Panc1 (cell line): Measurements from ENCODE around the gene CATSPERE. TPM values are rescaled to one million over a fixed set of nuclear protein-coding genes. Genes with fewer than 3 reads are reported as not detected.

ENCODE experiments used
- ATAC-seq: fragments of 200-7000 bp; cut with Tn5 transposase; 2 replicates; pipeline ENCODE4 v1.9.1; 2020; ENCODE audit warnings: mild to moderate bottlenecking, moderate library complexity
- BruUV-seq: library from RNA; stranded (reverse); fragments of 400-500 nt; replicated peaks from 2 replicates; lab custom pipeline; 2021; lab: Mats Ljungman, UMichigan
- CTCF ChIA-PET: fragments of 300-600 bp; sonication (Branson Sonifier 250); formaldehyde crosslinking; loops from one replicate; lab custom pipeline; 2022; ENCODE audit warnings: antibody characterized with exemption; lab: Charles Lee
- POLR2A ChIA-PET: fragments of 300-600 bp; sonication (Branson Sonifier 250); formaldehyde crosslinking; loops from one replicate; lab custom pipeline; 2022; ENCODE audit warnings: antibody characterized with exemption; lab: Charles Lee
- DNase-seq: peaks from one replicate; pipeline ENCODE4 v3.0.0-alpha.2; 2010; ENCODE audit warnings: low read depth, low spot score
- H3K27ac ChIP-seq: 2 replicates; pipeline ENCODE4 v1.5.1; 2011; ENCODE audit warnings: mild to moderate bottlenecking, low read length, inconsistent platforms
- H3K27me3 ChIP-seq: fragments of 200-500 bp; sonication (Bioruptor generic); 2 replicates; pipeline ENCODE4 v1.6.0; 2014; ENCODE audit warnings: low read length, inconsistent platforms; ENCODE audit not compliant: control insufficient read depth, insufficient read depth
- H3K36me3 ChIP-seq: fragments of 200-500 bp; sonication (Bioruptor generic); 2 replicates; pipeline ENCODE4 v1.5.1; 2014; ENCODE audit warnings: inconsistent platforms, mild to moderate bottlenecking, low read length, moderate library complexity; ENCODE audit not compliant: control insufficient read depth, insufficient read depth
- H3K4me1 ChIP-seq: 2 replicates; pipeline ENCODE4 v1.5.1; 2011; ENCODE audit warnings: inconsistent platforms, mild to moderate bottlenecking, low read length, moderate library complexity; ENCODE audit not compliant: control insufficient read depth, insufficient read depth
- H3K4me3 ChIP-seq, 2 experiments: 2 replicates each; pipeline ENCODE4 v1.5.1; 2011 to 2012; ENCODE audit warnings: low read depth in 2 of 2, low read length in 2 of 2, mild to moderate bottlenecking in 2 of 2, inconsistent platforms in 1 of 2, moderate library complexity in 1 of 2
- H3K9me3 ChIP-seq: fragments of 200-500 bp; sonication (Bioruptor generic); 2 replicates; pipeline ENCODE4 v1.5.1; 2014; ENCODE audit warnings: low read depth, mild to moderate bottlenecking, inconsistent platforms, low read length, moderate library complexity; ENCODE audit not compliant: control insufficient read depth, insufficient read depth
- CTCF ChIP-seq: fragments of 450-650 bp; IDR thresholded peaks from 2 replicates; pipeline ENCODE4 v1.5.1; 2017; ENCODE audit warnings: mild to moderate bottlenecking
- POLR2AphosphoS5 ChIP-seq: IDR thresholded peaks from 2 replicates; pipeline ENCODE4 v1.6.1; 2012; ENCODE audit warnings: mild to moderate bottlenecking, low read depth, low read length, moderate library complexity
- REST ChIP-seq, 2 experiments: IDR thresholded peaks; 2 replicates each; pipeline ENCODE4 v1.6.1; 2011 to 2012; ENCODE audit warnings: low read depth in 2 of 2, control low read depth in 1 of 2, low read length in 1 of 2, mild to moderate bottlenecking in 1 of 2, moderate library complexity in 1 of 2; ENCODE audit not compliant: insufficient read depth in 1 of 2
- SIN3A ChIP-seq: IDR thresholded peaks from 2 replicates; pipeline ENCODE4 v1.6.1; 2012; ENCODE audit warnings: low read depth, mild to moderate bottlenecking, low read length, moderate library complexity, borderline replicate concordance; ENCODE audit not compliant: insufficient read depth
- TCF7L2 ChIP-seq: IDR thresholded peaks from 2 replicates; pipeline ENCODE4 v1.6.1; 2011; ENCODE audit warnings: mild to moderate bottlenecking, low read depth, low read length, inconsistent platforms
- in situ Hi-C: cut with HindIII; loops from 2 replicates; pipeline ENCODE4 v1.10.0; 2016; ENCODE audit warnings: low sequenced_read_pairs, low pct_unique_long_range_greater_than_20kb
- intact Hi-C: fragments of 100-400 bp; cut with micrococcal nuclease; formaldehyde crosslinking; loops from one replicate; pipeline ENCODE4 v1.10.0; 2022; ENCODE audit not compliant: unreplicated experiment
- total RNA-seq: library from RNA; stranded (reverse); gene quantifications from one replicate; pipeline ENCODE4 v1.2.1, GENCODE V29; 2021; ENCODE audit not compliant: unreplicated experiment

The CATSPERE gene
- total RNA-seq, 1 experiment from 2014 or later, result 0.31 TPM

- ChIA-PET CTCF (no interaction called here), POLR2A (no interaction called here)
- in situ Hi-C loops, result no loop called here
- DNase-seq, result no peak
- ATAC-seq, result no peak
- no peaks in the 10 kb centered on the region; the same call in 1 of the 2 replicates for H3K27me3 ChIP-seq
- no peaks in the 10 kb centered on the region for H3K36me3 ChIP-seq
- no peak overlapping the region for H3K4me3 ChIP-seq
- H3K27ac ChIP-seq, result no peak overlapping the region
- TF ChIP-seq TCF7L2 (no peak), POLR2AphosphoS5 (no peak), SIN3A (no peak), REST (IDR thresholded peaks at IDR 0.05; ENCODE audit: insufficient read depth in 1 of 2, low read depth in 2 of 2, low read length in 1 of 2) (no peak), CTCF (no peak)
- no TSS peak for BruUV-seq
- H3K9me3 ChIP-seq, result 0 out of 2 replicates have a peak, but pooled peaks cover 3% of the 10 kb centered on the region
- H3K4me1 ChIP-seq, result no peaks in the 10 kb centered on the region
- intact Hi-C loops, result no loop called here
These were observed 173.5 kb downstream of the CATSPERE start for GRCh38 chr1:244634546-244634945.

- Histone ChIP-seq H3K4me1 (no peaks in the 10 kb centered on the region), H3K36me3 (no peaks in the 10 kb centered on the region), H3K27me3 (peaks cover 4% of the 10 kb centered on the region; the same call in 1 of the 2 replicates), H3K27ac (no peak overlapping the region), H3K4me3 (no peak overlapping the region), H3K9me3 (0 out of 2 replicates have a peak, but pooled peaks cover 3% of the 10 kb centered on the region)
- ChIA-PET POLR2A (no interaction called here), CTCF (no interaction called here)
- intact Hi-C loops, result no loop called here
- no peak for ATAC-seq
- no TSS peak for BruUV-seq
- TF ChIP-seq REST (IDR thresholded peaks at IDR 0.05; ENCODE audit: insufficient read depth in 1 of 2, low read depth in 2 of 2, low read length in 1 of 2), result no peak
- TF ChIP-seq CTCF, result no peak
- no peak for TF ChIP-seq SIN3A
- TF ChIP-seq TCF7L2, result no peak
- TF ChIP-seq POLR2AphosphoS5, result no peak
- DNase-seq, result no peak
- in situ Hi-C loops, result no loop called here
These were observed 175.6 kb downstream of the CATSPERE start for GRCh38 chr1:244636488-244637259.
